A549 treated with CORT108297 at 1 μM for 4 hours (cell line): ENCODE measurements around the gene MAP7D1. TPM values are rescaled to one million over a fixed set of nuclear protein-coding genes. Genes with fewer than 3 reads are reported as not detected.

Experiments
- total RNA-seq: library from RNA; stranded (reverse); fragments of 200-300 nt; extraction: Qiagen RNA extraction; gene quantifications from 5 replicates; pipeline ENCODE4 v1.2.3, GENCODE V29; 2022

The MAP7D1 gene
- total RNA-seq, result 120 to 127 TPM (median 124 TPM) in 5 replicates

DNA sequence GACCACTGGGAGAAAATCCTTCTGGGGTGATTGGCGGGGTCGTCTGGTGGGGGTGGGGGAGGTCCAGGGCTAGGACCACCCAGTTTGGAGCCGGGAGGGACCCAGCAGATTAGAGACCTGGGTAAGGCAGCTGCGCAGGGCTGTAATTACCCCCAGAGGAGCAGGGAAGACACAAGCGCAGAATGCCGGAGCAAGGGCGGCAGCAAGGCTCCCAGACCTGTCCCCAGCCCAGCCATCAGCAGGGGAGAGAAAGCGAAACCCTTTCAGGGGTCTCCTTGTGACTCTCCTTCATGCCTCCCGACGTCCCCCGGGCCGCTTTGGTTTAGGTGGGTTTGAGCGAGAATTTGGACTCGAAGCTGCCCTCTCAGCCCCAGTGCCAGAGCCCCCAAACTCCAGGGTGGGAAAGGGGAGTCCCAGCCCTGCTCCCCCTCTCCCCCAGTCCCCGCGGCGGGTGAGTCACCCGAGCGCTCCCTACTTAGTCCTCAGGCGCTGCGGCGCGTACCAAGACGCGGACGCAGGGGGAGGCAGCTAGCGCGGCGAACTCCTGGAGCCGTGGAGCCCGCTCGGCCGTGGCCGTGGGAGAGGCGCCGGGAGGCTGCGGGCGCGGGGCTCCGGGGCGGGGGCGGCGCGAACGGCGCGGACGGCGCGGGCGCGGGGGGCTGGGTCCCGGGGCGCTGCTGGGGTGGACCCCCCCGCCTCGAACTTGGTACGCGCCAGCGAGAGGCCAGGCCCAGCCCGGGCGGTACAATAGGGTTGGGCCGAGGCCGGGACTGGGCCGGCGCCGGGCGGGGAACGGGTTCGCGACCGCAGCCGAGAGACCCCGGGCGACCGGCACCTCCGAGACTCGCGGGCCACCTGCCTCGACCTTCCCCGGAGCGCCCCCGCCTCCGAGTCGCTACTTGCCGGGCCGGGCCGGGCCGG is at the start of gene MAP7D1:
MAP7D1 (plus strand) TSS at position 753 of the 921 bp plus-strand sequence. CDS start 258 bp downstream, outside the sequence.

DNA sequence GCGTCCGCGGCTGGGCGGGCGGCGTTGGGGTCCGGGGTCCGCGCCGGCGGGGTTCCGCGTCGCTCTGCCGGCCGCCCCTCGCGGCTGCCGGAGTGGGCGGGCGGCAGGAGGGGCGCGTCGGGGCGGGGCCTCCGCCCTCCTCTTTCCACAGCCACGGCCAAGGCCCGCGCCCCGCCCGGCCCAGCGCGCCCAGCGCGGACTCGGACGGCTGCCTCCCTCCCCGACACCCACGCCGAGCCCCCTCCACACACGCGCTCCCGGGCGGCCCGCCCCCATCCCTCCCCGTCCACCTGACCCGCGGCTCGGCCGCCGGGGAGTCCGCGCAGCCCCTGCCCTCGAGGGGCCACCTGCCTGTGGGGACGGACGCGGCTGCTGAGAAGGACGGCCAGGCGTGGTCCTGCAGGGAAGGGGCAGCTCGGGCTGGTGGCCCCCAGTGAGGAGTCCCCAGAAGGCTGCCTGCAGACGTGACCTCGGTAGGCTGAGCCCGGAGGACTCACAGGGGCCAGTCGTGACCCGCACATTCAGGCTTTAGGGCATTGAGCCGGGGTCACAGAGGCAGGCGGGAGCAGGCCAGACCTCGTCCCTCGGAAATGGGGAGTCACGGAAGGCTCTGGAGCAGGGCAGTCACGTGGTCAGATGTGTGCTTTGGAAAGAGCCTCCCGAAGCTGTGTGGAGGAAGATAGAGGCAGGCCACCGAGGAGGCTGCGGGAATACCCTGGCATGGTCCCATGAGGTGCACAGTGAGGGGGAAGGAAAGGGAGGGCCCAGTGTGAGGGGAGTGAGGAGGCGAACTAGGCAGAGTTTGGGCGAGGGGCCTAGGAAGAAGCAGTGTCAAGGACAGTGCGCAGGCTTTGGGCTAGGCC is 30.6 kb upstream of the MAP7D1 start, which contains the start of gene COL8A2:
COL8A2 (minus strand) TSS at position 94 of the 863 bp plus-strand sequence. CDS start 24,980 bp downstream, outside the sequence.

DNA sequence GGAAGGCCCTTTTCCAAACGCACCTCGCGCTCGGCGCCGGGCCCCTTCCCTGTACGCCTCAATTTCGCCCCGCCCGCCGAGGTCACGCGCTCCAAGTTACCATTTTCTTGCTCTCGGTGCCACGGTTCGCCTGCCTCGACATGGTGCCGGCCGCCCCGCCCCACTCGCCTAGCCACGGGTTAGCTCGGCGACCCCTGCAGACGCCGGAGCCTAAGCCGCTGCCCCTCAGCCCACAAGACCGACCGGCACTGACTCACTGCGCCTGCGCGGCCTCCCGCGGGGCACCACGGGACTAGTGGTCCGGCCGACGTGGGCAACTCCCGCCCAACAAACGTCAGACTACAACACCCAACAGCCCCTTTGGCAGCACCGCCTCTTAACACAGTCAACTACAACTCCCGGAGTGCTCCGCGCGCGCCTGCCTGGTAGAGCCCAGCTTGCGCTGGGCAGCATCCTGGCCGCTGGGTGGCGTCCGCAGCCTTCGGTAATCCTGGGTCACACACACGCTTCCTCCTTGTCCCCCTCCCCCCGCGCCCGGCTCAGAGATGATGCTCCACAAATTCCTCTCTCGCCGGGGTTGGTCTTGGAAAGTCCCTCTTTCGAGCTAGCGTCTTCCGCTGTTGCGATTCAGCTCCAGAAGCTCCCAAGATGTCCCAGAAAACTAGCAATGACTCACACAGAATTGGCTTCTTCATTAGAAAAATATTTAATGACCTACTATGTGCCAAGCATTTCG is 6.6 kb upstream of the MAP7D1 start, which contains the start of gene TRAPPC3:
TRAPPC3 (minus strand) TSS at position 250 of the 736 bp plus-strand sequence; CDS start at position 142, 108 bp downstream.

DNA sequence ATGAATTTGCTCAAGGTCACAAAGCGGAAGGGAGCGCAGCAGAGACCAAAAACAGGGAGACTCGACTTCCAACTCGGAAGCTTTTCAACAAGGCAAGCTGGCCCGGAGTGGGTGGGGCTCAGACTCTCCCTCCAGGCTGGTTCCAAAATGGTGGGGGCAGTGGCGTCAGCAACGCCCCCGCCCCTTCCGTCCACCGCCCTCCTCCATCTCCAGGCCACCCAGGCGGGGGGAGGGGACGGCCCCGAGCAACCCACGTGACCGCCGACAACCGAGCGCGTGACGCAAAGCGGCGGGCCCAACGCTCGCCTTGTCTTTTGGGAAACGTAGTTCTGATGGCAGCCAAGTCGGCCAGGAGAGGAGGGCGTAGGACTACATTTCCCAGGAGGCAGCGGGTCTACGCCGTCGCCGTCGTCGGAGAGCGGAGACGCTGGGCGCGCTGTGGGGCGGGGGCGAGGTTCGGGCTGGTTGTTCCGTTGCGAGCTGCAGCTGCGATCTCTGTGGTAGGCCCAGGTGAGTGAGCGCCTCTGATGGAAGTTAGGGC is 68.1 kb downstream of the MAP7D1 start, which contains the start of gene THRAP3:
THRAP3 (plus strand) TSS at position 448 of the 541 bp plus-strand sequence. CDS start 58,121 bp downstream, outside the sequence.

Other genes starting within 250 kb of the MAP7D1 start
- 5.8 to 9.8 TPM (median 6.8 TPM) in 5 replicates for gene AGO3, start 225.1 kb upstream of the MAP7D1 start, total RNA-seq
- gene TEKT2, start 72.1 kb upstream of the MAP7D1 start, total RNA-seq, result not detected in 5 replicates
- gene ADPRS, start 67.3 kb upstream of the MAP7D1 start, total RNA-seq, result 21.4 to 29.6 TPM (median 27.5 TPM) in 5 replicates
- gene COL8A2, start 30.9 kb upstream of the MAP7D1 start, total RNA-seq, result 0.08 to 0.16 TPM (median 0.09 TPM) in 5 replicates
- gene TRAPPC3, start 6.7 kb upstream of the MAP7D1 start, total RNA-seq, result 71.5 to 77.6 TPM (median 75.8 TPM) in 5 replicates
- gene THRAP3, start 68.3 kb downstream of the MAP7D1 start, total RNA-seq, result 52.4 to 66.8 TPM (median 56.7 TPM) in 5 replicates
- gene SH3D21, start 150.2 kb downstream of the MAP7D1 start, total RNA-seq, result 1.6 to 2.5 TPM (median 1.9 TPM) in 5 replicates
- gene EVA1B, start 167.5 kb downstream of the MAP7D1 start, total RNA-seq, result 10.5 to 24.4 TPM (median 21.8 TPM) in 5 replicates
- 9.4 to 11.8 TPM (median 11.3 TPM) in 5 replicates for gene STK40, start 229.8 kb downstream of the MAP7D1 start, total RNA-seq
- 38.7 to 50.3 TPM (median 46.8 TPM) in 5 replicates for gene LSM10, start 241.7 kb downstream of the MAP7D1 start, total RNA-seq